Stimulated activated CD4-positive, alpha-beta T cell treated with anti-CD3 and anti-CD28 coated beads, Interleukin-2, amount 100 ng/mL, for 24 hours (primary cell): Measurements from ENCODE around the gene ARHGEF3.
A peak's percentile ranks its signal among the peaks of the same experiment; 100 is the strongest.

ENCODE experiments used
- DNase-seq, 2 donors: peaks; one replicate each; pipeline ENCODE4 v3.0.0-alpha.2; 2020

The ARHGEF3 gene

GRCh38 chr3:56792193-56792592 lies 9.6 kb downstream of the ARHGEF3 start:
- no peak for DNase-seq

GRCh38 chr3:56790016-56790821 lies 11.5 kb downstream of the ARHGEF3 start:
- DNase-seq, result peak in 1 of 2 donors; percentile 28

GRCh38 chr3:56789076-56789475 lies 12.7 kb downstream of the ARHGEF3 start:
- no peak for DNase-seq

GRCh38 chr3:56788521-56788920 lies 13.2 kb downstream of the ARHGEF3 start:
- no peak for DNase-seq

GRCh38 chr3:56787784-56788256 lies 13.9 kb downstream of the ARHGEF3 start:
- DNase-seq, result peak in 1 of 2 donors; percentile 26

- no peak for DNase-seq
Observed at GRCh38 chr3:56787258-56787775, 14.4 kb downstream of the ARHGEF3 start.

GRCh38 chr3:56785499-56785898 lies 16.2 kb downstream of the ARHGEF3 start:
- DNase-seq, result no peak

GRCh38 chr3:56784448-56785001 lies 17.2 kb downstream of the ARHGEF3 start:
- DNase-seq, result no peak

- DNase-seq, result peak; percentile 55 to 65
Observed at GRCh38 chr3:56783644-56784447, 17.9 kb downstream of the ARHGEF3 start.

GRCh38 chr3:56782906-56783305 lies 18.8 kb downstream of the ARHGEF3 start:
- DNase-seq, result no peak

- no peak for DNase-seq
Observed at GRCh38 chr3:56782215-56782614, 19.5 kb downstream of the ARHGEF3 start.

GRCh38 chr3:56781762-56782161 lies 20.0 kb downstream of the ARHGEF3 start:
- DNase-seq, result no peak

- no peak for DNase-seq
Observed at GRCh38 chr3:56780936-56781335, 20.8 kb downstream of the ARHGEF3 start.

GRCh38 chr3:56778893-56779292 lies 22.9 kb downstream of the ARHGEF3 start:
- DNase-seq, result no peak

- DNase-seq, result no peak
Observed at GRCh38 chr3:56776556-56776950, 25.2 kb downstream of the ARHGEF3 start.

- no peak for DNase-seq
Observed at GRCh38 chr3:56775838-56776555, 25.8 kb downstream of the ARHGEF3 start.

- no peak for DNase-seq
Observed at GRCh38 chr3:56775445-56775837, 26.3 kb downstream of the ARHGEF3 start.

- no peak for DNase-seq
Observed at GRCh38 chr3:56773986-56774385, 27.8 kb downstream of the ARHGEF3 start.

- DNase-seq, result no peak
Observed at GRCh38 chr3:56772952-56773938, 28.5 kb downstream of the ARHGEF3 start.

GRCh38 chr3:56771376-56771775 lies 30.4 kb downstream of the ARHGEF3 start:
- no peak for DNase-seq

GRCh38 chr3:56769116-56769707 lies 32.5 kb downstream of the ARHGEF3 start:
- DNase-seq, result no peak
